Measurements from ENCODE around the gene RNF26.

The RNF26 gene

DNA sequence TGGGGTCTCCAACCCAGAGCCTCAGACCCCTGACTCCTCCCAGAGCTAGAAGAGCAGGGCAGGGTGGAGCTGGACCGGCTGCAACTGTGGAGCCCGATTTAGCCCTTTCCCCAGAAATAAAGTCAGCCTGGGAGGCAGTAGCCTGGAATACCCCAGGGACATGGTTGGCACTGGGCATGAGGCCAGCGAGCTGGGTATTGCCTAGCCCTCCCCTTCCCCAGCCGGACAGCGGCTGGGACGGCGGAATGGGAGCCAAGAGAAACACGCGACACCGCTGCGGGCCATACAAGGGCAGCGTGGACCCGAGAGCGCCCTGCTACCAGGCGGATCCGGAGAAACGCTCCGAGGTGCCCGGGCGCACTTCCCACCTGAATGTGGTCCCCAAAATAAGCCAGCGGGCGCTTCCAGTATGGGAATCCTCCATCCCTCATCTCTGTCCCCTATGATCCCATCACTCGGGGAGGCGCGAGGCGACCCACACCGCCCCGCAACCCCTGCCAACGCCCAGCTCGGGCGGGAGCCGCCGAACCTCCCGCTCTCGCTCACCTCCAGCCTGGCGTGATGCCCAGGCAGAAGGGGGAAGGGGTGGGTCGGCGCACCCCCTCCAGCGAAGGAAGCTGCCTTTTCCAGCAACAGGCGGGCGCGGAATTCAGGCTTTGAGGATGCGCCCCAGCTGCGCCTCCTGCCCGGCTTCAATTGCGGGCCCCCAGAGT, 18.2 kb upstream of the RNF26 start:
- DNase-seq, result no peak

GRCh38 chr11:119316729-119317591, 17.4 kb upstream of the RNF26 start, which contains the start of gene MCAM:
Gene MCAM (minus strand): TSS chr11:119317130. CDS start chr11:119317101, 29 bp downstream.
- DNase-seq, result no peak

- DNase-seq, result no peak
Observed at GRCh38 chr11:119317592-119318239, 16.6 kb upstream of the RNF26 start.

GRCh38 chr11:119318240-119319135, 15.8 kb upstream of the RNF26 start:
- peak; percentile 61 for DNase-seq

DNA sequence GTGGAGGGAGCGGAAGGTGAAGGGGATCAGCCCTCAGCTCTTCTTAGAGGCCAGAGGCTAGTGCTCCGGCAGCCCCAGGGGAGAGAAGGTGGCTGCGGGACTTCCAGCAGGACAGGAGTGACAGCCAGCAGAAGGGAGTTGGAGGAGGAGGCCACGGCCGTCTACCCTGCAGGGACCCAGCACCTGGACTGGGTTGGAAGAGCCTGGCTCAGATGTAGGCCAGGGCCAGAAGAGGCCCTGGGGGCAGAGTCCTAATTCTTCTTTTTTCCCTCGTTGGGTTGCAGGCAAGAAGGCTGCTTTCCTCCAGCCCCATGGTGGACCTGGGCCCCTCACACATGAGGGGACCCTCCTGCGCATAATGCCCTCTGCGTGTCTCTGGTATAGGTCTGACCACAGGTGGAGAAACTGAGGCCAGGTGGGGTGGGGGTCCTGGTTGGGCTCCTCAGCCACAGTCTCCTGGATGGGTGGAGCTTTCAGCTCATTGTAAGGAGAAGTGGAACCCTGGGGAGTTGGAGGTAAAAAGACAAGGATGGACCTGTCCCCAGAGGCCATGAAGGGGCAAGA, 15.1 kb upstream of the RNF26 start:
- no peak for DNase-seq

GRCh38 chr11:119319700-119320239, 14.6 kb upstream of the RNF26 start:
- no peak for DNase-seq

GRCh38 chr11:119320240-119320775, 14.0 kb upstream of the RNF26 start:
- no peak for DNase-seq

DNA sequence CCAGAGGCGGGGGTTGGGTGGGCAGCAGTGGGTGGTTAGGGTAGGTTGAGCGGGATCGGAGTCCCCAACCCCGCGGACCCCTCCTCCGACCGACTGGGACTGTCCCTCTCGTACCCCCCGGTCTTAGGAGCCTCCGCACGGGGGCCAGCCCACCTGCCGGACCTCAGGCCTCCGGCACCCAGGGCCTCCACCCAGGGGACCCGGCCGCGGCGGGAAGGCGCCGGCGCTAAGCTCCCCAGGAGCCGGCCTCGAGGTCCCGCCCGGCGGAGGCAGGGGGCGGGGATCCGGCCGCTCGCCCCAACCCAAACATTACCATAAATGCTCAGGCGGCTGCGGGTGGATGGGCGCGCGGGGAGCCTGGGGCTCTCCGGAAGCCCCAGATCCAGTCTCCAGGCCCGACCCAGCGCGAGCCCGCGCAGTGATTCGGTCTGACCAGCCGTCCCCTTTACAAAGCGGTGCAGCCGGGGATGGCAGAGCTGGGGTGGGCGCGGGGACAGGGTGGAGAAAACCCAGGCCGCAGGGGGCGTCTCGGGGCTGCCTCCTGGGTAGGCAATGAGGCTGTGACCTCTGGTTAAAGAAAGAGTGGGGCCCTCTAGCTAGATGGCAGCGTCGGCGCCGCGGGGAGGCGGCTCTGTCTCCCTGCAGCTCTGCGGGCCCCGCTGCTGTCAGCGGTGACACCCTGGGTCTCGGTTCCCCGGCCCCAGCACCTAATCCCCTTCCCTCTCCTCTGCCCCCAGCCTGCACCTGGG, 13.4 kb upstream of the RNF26 start:
- DNase-seq, result peak; percentile 45

- DNase-seq, result no peak
Observed at GRCh38 chr11:119322360-119322739, 12.0 kb upstream of the RNF26 start.

GRCh38 chr11:119322921-119323531, 11.3 kb upstream of the RNF26 start:
- no peak for DNase-seq

- peak; percentile 81 for DNase-seq
Observed at GRCh38 chr11:119323532-119324033, 10.7 kb upstream of the RNF26 start.

GRCh38 chr11:119324189-119324588, 10.1 kb upstream of the RNF26 start:
- no peak for DNase-seq

DNA sequence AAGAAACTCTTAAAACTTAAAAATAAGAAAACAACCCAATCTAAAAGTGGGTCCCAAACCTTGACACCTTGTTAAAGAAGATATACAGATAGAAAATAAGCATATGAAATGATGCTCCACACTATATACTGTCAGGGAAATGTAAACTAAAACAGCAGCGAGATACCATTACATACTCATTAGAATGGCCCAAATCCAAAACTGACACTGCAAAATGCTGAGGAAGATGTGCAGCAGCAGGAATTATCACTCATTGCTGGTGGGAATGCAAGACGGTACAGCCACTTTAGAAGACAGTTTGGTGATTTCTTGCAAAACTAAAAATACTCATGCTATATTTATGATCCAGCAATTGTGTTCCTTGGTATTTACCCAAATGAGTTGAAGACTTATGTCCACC, 5.0 kb upstream of the RNF26 start:
- DNase-seq, result no peak

DNA sequence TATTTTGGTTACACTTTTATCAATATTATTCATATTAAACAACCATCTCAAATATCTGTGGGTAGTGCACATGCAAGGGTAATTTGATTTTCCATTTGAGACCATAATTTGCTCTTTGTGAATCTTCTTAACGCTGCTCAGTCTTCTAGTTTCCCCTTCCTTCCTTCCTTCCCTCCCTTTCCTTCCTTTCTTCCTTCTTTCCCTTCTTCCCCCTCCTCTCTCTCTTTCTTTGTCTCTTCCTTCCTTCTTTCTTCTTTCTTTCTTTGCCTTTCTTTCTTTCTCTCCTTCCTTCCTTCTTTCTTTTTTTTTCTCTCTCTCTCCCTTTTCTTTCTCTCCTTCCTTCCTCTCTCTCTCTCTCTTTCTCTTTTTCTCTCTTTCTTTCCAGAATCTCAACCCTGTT, 4.1 kb upstream of the RNF26 start:
- DNase-seq, result no peak

- DNase-seq, result no peak
Observed at GRCh38 chr11:119332111-119332765, 2.1 kb upstream of the RNF26 start.

DNA sequence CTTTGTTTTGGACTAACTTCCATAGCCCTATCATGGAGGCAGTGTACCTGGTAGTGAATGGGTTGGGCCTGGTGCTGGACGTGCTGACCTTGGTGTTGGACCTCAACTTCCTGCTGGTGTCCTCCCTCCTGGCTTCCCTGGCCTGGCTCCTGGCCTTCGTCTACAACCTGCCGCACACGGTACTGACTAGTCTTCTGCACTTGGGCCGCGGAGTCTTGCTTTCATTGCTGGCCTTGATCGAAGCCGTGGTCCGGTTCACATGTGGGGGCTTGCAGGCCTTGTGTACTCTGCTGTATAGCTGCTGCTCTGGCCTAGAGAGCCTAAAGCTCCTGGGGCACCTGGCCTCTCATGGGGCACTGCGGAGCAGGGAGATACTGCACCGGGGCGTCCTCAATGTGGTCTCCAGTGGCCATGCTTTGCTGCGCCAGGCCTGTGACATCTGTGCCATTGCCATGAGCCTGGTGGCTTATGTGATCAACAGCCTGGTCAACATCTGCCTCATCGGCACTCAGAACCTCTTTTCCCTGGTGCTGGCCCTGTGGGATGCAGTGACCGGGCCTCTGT, 846 bp downstream of the RNF26 start:
- DNase-seq, result no peak

DNA sequence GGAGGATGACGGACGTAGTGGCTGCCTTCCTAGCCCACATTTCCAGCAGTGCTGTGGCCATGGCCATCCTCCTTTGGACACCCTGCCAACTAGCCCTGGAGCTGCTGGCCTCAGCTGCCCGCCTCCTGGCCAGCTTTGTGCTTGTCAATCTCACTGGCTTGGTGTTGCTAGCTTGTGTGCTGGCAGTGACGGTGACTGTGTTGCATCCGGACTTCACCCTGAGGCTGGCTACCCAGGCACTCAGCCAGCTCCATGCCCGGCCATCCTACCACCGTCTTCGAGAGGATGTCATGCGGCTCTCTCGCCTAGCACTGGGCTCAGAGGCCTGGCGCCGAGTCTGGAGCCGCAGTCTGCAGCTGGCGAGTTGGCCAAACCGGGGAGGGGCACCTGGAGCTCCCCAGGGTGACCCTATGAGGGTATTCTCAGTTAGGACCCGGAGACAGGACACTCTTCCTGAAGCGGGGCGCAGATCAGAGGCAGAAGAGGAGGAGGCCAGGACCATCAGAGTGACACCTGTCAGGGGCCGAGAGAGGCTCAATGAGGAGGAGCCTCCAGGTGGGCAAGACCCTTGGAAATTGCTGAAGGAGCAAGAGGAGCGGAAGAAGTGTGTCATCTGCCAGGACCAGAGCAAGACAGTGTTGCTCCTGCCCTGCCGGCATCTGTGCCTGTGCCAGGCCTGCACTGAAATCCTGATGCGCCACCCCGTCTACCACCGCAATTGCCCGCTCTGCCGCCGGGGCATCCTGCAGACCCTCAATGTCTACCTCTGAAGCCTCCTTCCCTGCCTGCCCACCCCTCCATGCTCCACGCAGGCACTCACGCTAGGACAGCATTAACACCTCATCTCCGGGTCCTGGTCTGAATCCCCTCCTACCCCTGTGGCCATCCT, 1.6 kb downstream of the RNF26 start:
- no peak for DNase-seq
